Liver (tissue), 9 donors: ENCODE results near the gene EN1. TPM values are rescaled to one million over a fixed set of nuclear protein-coding genes. Genes with fewer than 3 reads are reported as not detected.

Source experiments
- DNase-seq: peaks from one replicate; pipeline ENCODE4 v3.0.0-alpha.2; 2017; ENCODE audit warnings: low spot score
- H3K27ac ChIP-seq, 2 donors: one replicate each; pipeline ENCODE4 v1.7.0; 2013; ENCODE audit warnings: inconsistent platforms in 2 of 2, low read length in 2 of 2, control low read depth in 1 of 2, low read depth in 1 of 2, mild to moderate bottlenecking in 1 of 2
- H3K27me3 ChIP-seq, 4 donors: one replicate each; pipeline versions ENCODE4 v1.6.1 to v1.7.0; 2013; ENCODE audit warnings: low read length in 3 of 4, inconsistent platforms in 1 of 4, mild to moderate bottlenecking in 1 of 4, moderate library complexity in 1 of 4; ENCODE audit not compliant: control insufficient read depth in 4 of 4, insufficient read depth in 4 of 4
- H3K36me3 ChIP-seq, 4 donors: one replicate each; pipeline versions ENCODE4 v1.6.1 to v1.7.0; 2013; ENCODE audit warnings: low read length in 3 of 4, mild to moderate bottlenecking in 3 of 4, low read depth in 1 of 4, moderate library complexity in 1 of 4; ENCODE audit not compliant: control insufficient read depth in 4 of 4, insufficient read depth in 3 of 4
- H3K4me1 ChIP-seq, 4 donors: one replicate each; pipeline versions ENCODE4 v1.6.1 to v1.7.0; 2013; ENCODE audit warnings: low read length in 3 of 4, mild to moderate bottlenecking in 3 of 4, moderate library complexity in 1 of 4; ENCODE audit not compliant: control insufficient read depth in 4 of 4, insufficient read depth in 4 of 4
- H3K4me3 ChIP-seq, 3 donors: one replicate each; pipeline versions ENCODE4 v1.6.1 to v1.7.0; 2013; ENCODE audit warnings: low read length in 3 of 3, control low read depth in 1 of 3, low read depth in 1 of 3, mild to moderate bottlenecking in 1 of 3
- H3K9ac ChIP-seq, 2 donors: one replicate each; pipeline ENCODE4 v1.7.0; 2013; ENCODE audit warnings: low read length in 2 of 2, mild to moderate bottlenecking in 2 of 2, moderate library complexity in 2 of 2, control low read depth in 1 of 2, low read depth in 1 of 2
- H3K9me3 ChIP-seq, 4 donors: one replicate each; pipeline versions ENCODE4 v1.6.1 to v1.7.0; 2013; ENCODE audit warnings: low read length in 3 of 4; ENCODE audit not compliant: control insufficient read depth in 4 of 4
- EGR1 ChIP-seq, 2 donors: IDR thresholded peaks; 2 replicates each; pipeline ENCODE4 v1.6.1; 2016 to 2018; ENCODE audit warnings: antibody characterized with exemption in 2 of 2, low read depth in 2 of 2
- FOXA1 ChIP-seq: IDR thresholded peaks from 2 replicates; pipeline ENCODE4 v1.6.1; 2016; ENCODE audit warnings: antibody characterized with exemption
- FOXA2 ChIP-seq: IDR thresholded peaks from 2 replicates; pipeline ENCODE4 v1.6.1; 2016; ENCODE audit warnings: antibody characterized with exemption
- HNF4A ChIP-seq, 2 donors: conservative IDR thresholded peaks; 2 replicates each; pipeline ENCODE4 v1.6.1; 2016; ENCODE audit warnings: antibody characterized with exemption in 2 of 2, mild to moderate bottlenecking in 2 of 2
- HNF4G ChIP-seq: IDR thresholded peaks from 2 replicates; pipeline ENCODE4 v1.6.1; 2016; ENCODE audit warnings: antibody characterized with exemption
- JUND ChIP-seq, 2 donors: IDR thresholded peaks; 2 replicates each; pipeline ENCODE4 v1.6.1; 2016; ENCODE audit warnings: antibody characterized with exemption in 2 of 2
- NR2F2 ChIP-seq: IDR thresholded peaks from 2 replicates; pipeline ENCODE4 v1.6.1; 2016; ENCODE audit warnings: antibody characterized with exemption
- RXRA ChIP-seq, 2 donors: IDR thresholded peaks; 2 replicates each; pipeline ENCODE4 v1.6.1; 2017 to 2018; ENCODE audit warnings: antibody characterized with exemption in 2 of 2, mild to moderate bottlenecking in 1 of 2
- SP1 ChIP-seq: IDR thresholded peaks from 2 replicates; pipeline ENCODE4 v1.6.1; 2018; ENCODE audit warnings: antibody characterized with exemption, mild to moderate bottlenecking
- TAF1 ChIP-seq: conservative IDR thresholded peaks from 2 replicates; pipeline ENCODE4 v1.6.1; 2016; ENCODE audit warnings: antibody characterized with exemption, mild to moderate bottlenecking
- YY1 ChIP-seq: IDR thresholded peaks from 2 replicates; pipeline ENCODE4 v1.6.1; 2016; ENCODE audit warnings: antibody characterized with exemption, mild to moderate bottlenecking
- WGBS: extraction: QIAGEN DNeasy Blood & Tissue Kit; methylation state at CpG from one replicate; pipeline ENCODE4 v1.1.7; 2013; 5-methylcytosine and 5-hydroxymethylcytosine counted together
- polyA plus RNA-seq, 2 donors: library from polyadenylated mRNA; stranded (reverse) in 1 of 2; unstranded in 1 of 2; fragments of 200-250 nt in 1 of 2; fragments of >200 nt in 1 of 2; fragmentation: Nextera tagmentation in 1 of 2; extraction: Ambion mirVana in 1 of 2; gene quantifications; one replicate each; pipeline versions ENCODE4 v1.2.1 to v1.2.3, GENCODE V29; 2013 to 2015
- total RNA-seq, 2 donors: library from RNA; depleted of rRNA; stranded (reverse); fragments of >200 nt; gene quantifications; one replicate each; pipeline ENCODE4 v1.2.3, GENCODE V29; 2014
- TF ChIP-seq, protein P1 (sequence below): fragments of 150-350 bp; IDR thresholded peaks from 2 replicates; pipeline ENCODE4 v1.5.1; 2017; ENCODE audit warnings: improper control_type of control experiment, low read depth, low read length; ENCODE audit not compliant: missing input control
- TF ChIP-seq, protein P2 (sequence below): IDR thresholded peaks from 2 replicates; pipeline ENCODE4 v1.6.1; 2016; ENCODE audit warnings: antibody characterized with exemption
- TF ChIP-seq, protein P3 (sequence below): IDR thresholded peaks from 2 replicates; pipeline ENCODE4 v1.6.1; 2016; ENCODE audit warnings: antibody characterized with exemption
- donor health status: healthy.
- donor health status: healthy.
- donor health status: healthy.
- donor health status: healthy.
- donor health status: healthy.

EN1 gene
- total and polyA plus RNA-seq, 4 donors, result not detected

DNA sequence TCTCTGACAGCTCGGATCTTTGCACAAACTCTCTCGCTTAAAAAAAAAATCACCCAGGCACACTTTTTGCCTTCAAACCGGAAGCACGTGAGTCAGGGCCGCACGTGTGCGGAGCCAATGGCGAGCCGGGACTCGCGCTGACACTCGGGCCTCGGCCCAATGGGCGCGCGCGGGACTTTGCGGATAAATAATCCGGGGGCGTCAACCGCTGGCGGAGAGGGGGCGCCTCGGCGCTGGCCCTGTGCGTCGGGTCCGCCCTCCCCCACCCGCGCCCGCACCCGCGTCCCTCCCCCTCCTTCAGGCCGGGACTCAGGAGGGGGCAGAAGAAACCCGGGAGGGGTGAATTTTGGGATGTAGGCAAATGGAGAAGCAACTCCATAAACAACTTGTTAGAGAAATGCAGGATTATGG lies 319 bp upstream of the EN1 start:
- no peak for DNase-seq
- Histone ChIP-seq H3K9me3 (no peaks in the 10 kb centered on the region), H3K4me1 (peaks cover 4 to 20% (median 11%) of the 10 kb centered on the region in 4 donors), H3K4me3 (peak overlapping the region in 1 of 3 donors; percentile 26), H3K27ac (no peak overlapping the region), H3K27me3 (peaks cover 17 to 39% (median 22%) of the 10 kb centered on the region in 4 donors), H3K9ac (no peak overlapping the region), H3K36me3 (no peaks in the 10 kb centered on the region)
- TF ChIP-seq HNF4G (no peak), JUND (IDR thresholded peaks at IDR 0.05) (no peak), FOXA1 (no peak), TAF1 (no peak), NR2F2 (no peak), RXRA (IDR thresholded peaks at IDR 0.05) (no peak), FOXA2 (no peak), YY1 (no peak), SP1 (no peak), EGR1 (IDR thresholded peaks at IDR 0.05; ENCODE audit: low read depth in 2 of 2) (no peak)
- TF ChIP-seq, protein P1, sequence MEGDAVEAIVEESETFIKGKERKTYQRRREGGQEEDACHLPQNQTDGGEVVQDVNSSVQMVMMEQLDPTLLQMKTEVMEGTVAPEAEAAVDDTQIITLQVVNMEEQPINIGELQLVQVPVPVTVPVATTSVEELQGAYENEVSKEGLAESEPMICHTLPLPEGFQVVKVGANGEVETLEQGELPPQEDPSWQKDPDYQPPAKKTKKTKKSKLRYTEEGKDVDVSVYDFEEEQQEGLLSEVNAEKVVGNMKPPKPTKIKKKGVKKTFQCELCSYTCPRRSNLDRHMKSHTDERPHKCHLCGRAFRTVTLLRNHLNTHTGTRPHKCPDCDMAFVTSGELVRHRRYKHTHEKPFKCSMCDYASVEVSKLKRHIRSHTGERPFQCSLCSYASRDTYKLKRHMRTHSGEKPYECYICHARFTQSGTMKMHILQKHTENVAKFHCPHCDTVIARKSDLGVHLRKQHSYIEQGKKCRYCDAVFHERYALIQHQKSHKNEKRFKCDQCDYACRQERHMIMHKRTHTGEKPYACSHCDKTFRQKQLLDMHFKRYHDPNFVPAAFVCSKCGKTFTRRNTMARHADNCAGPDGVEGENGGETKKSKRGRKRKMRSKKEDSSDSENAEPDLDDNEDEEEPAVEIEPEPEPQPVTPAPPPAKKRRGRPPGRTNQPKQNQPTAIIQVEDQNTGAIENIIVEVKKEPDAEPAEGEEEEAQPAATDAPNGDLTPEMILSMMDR, result no peak
- TF ChIP-seq, protein P2, sequence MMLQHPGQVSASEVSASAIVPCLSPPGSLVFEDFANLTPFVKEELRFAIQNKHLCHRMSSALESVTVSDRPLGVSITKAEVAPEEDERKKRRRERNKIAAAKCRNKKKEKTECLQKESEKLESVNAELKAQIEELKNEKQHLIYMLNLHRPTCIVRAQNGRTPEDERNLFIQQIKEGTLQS, result no peak
- 4% methylated on average over 35 of the region's 35 CpGs for WGBS

DNA sequence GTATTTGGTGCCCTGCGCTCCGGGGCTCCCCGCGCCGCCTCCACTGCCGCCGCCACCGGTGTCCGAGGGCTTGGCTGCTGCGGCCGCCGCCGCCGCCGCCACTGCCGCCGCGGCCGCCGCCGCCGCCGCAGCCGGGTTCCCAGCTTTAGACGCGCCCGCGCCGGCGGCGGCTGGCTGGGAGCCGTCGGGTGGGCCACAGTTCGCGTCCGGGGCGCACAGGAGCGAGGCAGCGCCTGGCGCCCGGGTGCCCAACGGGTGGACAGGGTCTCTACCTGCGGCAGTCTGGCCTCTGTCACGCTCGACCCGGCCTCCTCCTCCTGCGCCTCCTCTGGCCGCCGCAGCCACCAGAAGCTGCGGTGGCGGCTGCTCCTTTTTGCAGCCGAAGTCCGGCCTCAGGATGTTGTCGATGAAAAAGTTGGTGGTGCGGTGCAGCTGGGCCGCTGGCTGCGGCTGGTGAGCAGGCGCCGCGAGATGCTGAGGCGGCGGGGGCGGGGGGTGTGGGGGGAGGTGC lies 951 bp downstream of the EN1 start:
- no peak for TF ChIP-seq HNF4G
- TF ChIP-seq HNF4A (conservative IDR thresholded peaks at IDR 0.05), result no peak
- no peak for TF ChIP-seq EGR1 (IDR thresholded peaks at IDR 0.05; ENCODE audit: low read depth in 2 of 2)
- Histone ChIP-seq H3K36me3 (no peaks in the 10 kb centered on the region), H3K27ac (no peak overlapping the region), H3K27me3 (peaks cover 17 to 40% (median 28%) of the 10 kb centered on the region in 4 donors), H3K9me3 (no peaks in the 10 kb centered on the region), H3K9ac (no peak overlapping the region), H3K4me1 (peaks cover 8 to 27% (median 16%) of the 10 kb centered on the region in 4 donors), H3K4me3 (peak overlapping the region in 1 of 3 donors; percentile 33)
- DNase-seq, result no peak
- WGBS, result 2% methylated on average over 63 of the region's 63 CpGs

DNA sequence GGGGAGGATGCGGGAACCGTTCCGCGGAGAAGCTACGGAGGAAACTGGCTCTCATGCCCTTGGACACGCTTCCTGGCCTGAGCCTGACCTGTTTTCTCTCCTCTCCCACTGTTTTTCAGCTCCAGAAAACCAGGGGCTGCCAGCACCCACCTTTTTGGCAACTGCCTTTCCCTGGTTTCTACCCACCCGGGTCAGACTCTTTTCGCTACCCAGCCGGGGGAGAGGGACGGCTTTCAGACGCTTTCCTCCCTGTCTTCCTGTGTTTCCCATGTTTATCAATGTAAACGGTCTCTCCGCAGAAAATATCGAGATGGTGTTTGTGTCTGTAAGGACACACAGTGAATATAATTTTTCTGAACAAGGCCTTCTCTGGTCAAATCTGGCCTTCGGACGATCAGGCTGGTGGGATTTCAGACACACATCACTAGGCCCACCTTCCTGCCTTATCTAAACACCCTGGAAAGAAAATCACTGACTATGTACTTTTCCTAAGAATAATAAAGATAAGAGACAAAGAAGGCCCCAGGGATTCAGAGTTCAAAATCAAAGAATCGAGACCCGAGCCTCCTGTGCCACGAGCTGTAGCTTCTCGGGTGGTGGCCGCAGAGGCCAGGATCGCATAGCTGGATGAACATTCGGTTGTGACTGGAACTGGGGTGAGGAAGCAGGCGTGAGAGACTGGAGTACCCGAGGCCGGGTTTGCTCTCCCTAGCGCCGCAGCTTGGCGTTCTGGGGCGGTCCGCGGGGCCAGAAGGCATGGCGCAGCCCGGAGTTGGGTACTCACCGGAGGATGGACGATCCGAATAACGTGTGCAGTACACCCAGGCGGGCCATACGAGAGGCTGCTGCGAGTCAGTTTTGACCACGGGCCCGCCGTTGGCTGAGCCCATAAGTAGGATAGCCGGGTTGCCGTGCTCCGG lies 1.7 kb downstream of the EN1 start:
- peaks cover 8 to 27% (median 16%) of the 10 kb centered on the region in 4 donors for H3K4me1 ChIP-seq
- H3K27me3 ChIP-seq, result peaks cover 15 to 44% (median 31%) of the 10 kb centered on the region in 4 donors
- no peak for DNase-seq
- H3K9ac ChIP-seq, result no peak overlapping the region
- TF ChIP-seq FOXA1 (no peak), FOXA2 (no peak), EGR1 (IDR thresholded peaks at IDR 0.05; ENCODE audit: low read depth in 2 of 2) (no peak), HNF4A (conservative IDR thresholded peaks at IDR 0.05) (no peak)
- TF ChIP-seq, protein P3, sequence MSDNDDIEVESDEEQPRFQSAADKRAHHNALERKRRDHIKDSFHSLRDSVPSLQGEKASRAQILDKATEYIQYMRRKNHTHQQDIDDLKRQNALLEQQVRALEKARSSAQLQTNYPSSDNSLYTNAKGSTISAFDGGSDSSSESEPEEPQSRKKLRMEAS, result no peak
- TF ChIP-seq, protein P2, result no peak
- H3K4me3 ChIP-seq, result peak overlapping the region in 1 of 3 donors; percentile 33
- H3K27ac ChIP-seq, result no peak overlapping the region
- no peaks in the 10 kb centered on the region for H3K36me3 ChIP-seq
- 6% methylated on average over 47 of the region's 47 CpGs for WGBS
- no peaks in the 10 kb centered on the region for H3K9me3 ChIP-seq
